Measurements from ENCODE around the gene HMGA1.
A peak's percentile ranks its signal among the peaks of the same experiment; 100 is the strongest.

Gene HMGA1

DNA sequence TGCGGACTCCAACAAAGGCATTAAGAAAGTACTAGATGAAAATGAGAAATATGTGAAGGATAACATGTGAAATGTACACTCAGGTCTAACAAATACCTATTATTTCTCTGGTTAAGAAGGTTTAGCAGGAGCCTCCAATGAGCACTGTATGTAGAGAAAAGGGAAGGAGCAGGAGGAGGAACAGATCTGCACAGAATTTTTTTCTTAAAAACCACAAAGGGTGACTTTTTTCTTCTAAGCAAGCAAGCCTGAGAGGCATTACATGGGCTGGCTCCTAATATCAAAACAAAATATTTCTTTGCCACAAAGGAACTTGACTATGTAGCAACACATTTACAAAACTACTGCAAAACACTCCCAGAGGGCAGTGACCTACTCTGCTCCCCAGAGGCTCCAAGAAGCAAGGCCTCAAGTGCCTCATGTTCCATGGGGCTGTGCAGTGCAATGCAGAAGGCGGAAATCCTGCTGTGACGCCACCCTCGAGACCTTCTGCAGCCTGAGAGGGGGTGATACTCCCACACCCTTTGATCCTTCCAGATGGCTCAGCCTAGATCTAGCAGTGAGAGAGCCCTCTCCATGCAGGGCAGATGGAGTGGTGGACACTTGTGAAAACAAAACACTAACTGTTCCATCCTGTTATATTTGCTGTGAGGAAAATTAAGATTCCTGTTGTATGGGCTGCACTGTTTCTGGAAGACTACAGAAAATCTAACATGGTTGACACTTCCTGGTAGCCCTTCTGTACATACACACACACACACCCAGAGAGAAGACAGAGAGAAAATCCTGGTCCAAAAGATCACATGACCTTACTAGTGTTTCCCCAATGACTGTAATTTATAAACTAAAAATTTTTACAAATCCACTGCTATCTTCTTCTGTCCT is 48.1 kb downstream of the HMGA1 start:
- ChIA-PET CTCF (no interaction called here), POLR2A (no interaction called here)
- no peak for DNase-seq (ENCODE audit: extremely low spot score)
- TF ChIP-seq, protein P1, sequence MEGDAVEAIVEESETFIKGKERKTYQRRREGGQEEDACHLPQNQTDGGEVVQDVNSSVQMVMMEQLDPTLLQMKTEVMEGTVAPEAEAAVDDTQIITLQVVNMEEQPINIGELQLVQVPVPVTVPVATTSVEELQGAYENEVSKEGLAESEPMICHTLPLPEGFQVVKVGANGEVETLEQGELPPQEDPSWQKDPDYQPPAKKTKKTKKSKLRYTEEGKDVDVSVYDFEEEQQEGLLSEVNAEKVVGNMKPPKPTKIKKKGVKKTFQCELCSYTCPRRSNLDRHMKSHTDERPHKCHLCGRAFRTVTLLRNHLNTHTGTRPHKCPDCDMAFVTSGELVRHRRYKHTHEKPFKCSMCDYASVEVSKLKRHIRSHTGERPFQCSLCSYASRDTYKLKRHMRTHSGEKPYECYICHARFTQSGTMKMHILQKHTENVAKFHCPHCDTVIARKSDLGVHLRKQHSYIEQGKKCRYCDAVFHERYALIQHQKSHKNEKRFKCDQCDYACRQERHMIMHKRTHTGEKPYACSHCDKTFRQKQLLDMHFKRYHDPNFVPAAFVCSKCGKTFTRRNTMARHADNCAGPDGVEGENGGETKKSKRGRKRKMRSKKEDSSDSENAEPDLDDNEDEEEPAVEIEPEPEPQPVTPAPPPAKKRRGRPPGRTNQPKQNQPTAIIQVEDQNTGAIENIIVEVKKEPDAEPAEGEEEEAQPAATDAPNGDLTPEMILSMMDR (IDR thresholded peaks at IDR 0.05; ENCODE audit: control extremely low read depth, extremely low read depth, low read depth, missing control alignments): no peak

DNA sequence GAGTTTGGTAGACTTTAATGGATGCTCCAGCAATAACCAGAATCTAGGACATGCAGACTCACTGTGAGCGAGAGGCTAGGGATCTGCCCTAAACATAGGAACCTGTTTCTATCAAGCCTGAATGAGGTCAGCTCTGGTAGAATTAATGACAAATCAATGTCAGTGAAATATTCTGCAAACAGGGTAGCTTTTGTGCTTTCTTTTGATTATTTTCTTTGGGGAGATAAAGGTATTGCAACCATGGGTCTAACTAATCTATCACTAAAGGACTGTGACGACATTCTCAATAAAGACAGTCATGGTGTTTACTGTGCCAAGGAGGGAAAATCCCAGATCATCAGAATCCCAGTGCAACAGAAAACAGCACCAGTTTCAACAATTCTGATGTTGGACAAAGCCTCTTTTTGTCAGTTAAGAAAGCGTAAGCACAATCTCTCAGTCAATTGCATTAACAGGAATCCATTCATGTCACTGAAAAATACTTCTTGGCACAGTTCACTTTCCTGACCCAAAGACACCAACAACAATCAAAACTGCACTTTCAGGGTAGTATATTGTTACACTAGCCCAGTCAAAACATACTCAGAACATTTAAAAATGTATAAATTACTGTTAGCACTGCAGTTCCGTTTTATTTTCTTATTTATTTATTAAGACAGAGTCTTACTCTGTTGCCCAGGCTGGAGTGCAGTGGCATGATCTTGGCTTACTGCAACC is 48.9 kb downstream of the HMGA1 start:
- no peak for DNase-seq (ENCODE audit: extremely low spot score)
- TF ChIP-seq, protein P1 (IDR thresholded peaks at IDR 0.05; ENCODE audit: control extremely low read depth, extremely low read depth, low read depth, missing control alignments): no peak
- CTCF ChIA-PET: no interaction called here
- POLR2A ChIA-PET: no interaction called here

DNA sequence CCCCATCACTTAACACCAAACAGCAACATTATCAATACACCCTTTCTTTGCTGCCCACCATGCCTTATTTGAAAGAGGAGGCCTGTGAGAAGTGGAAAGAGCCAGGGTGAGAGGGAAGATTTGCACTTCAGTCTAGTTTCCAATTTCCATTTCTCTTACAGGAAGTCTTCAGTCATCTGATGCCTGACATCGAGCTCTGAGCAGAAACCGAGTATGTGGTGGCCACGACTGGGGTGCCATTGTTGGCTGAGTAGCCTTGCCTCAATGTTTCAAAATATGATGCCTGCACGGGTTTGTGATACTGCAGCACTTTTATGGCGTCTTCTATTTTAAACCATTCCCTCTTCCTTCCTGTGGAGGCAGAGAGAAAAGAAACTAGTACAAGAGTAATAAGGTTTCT is 51.9 kb downstream of the HMGA1 start:
- TF ChIP-seq, protein P1 (IDR thresholded peaks at IDR 0.05; ENCODE audit: control extremely low read depth, extremely low read depth, low read depth, missing control alignments): no peak
- POLR2A ChIA-PET: no interaction called here
- peak; percentile 46 for DNase-seq (ENCODE audit: extremely low spot score)
- CTCF ChIA-PET: interaction anchor here (1.1 to 2.3 kb wide), 2 partner anchors 9 to 16 kb away, joined by 3 to 6 read pairs; no protein-coding TSS in a partner anchor

DNA sequence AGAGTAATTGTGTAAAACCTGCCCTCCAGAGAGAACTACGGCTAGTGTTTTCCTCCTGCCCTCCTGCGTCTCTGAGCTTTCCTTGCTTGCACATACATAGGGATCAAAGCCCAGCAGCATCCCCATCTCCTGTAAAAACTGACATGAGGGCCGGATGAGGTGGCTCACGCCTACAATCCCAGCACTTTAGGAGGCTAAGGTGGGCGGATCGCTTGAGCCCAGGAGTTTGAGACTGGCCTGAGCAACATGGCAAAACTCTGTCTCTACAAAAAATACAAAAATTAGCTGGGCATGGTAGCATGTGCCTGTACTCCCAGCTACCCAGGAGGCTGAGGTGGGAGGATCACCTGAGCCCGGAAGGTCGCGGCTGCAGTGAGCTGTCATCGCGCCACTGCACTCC is 52.5 kb downstream of the HMGA1 start:
- TF ChIP-seq, protein P1 (IDR thresholded peaks at IDR 0.05; ENCODE audit: control extremely low read depth, extremely low read depth, low read depth, missing control alignments): no peak
- CTCF ChIA-PET: interaction anchor here (1.1 to 3.3 kb wide), 3 partner anchors 8 to 16 kb away, joined by 3 to 14 read pairs (median 6); no protein-coding TSS in a partner anchor
- no peak for DNase-seq (ENCODE audit: extremely low spot score)
- POLR2A ChIA-PET: no interaction called here

DNA sequence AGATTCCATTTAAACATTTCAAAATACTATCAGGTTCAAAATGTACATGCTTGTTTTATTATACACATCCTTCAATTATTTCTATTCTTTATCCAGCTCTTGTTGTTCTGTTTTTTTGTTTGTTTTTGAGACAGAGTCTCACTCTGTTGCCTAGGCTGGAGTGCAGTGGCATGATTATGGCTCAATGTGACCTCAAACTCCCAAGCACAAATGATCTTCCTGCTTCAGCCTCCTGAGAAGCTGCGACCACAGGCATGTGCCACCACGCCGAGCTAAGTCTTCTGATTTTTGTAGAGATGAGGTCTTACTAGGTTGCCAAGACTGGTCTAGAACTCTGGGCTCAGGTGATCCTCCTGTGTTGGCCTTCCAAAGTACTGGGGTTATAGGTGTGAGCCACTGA is 56.3 kb downstream of the HMGA1 start:
- CTCF ChIA-PET: interaction anchor here (1.0 to 1.8 kb wide), 3 partner anchors 11 to 46 kb away, joined by 3 to 6 read pairs (median 4); no protein-coding TSS in a partner anchor

DNA sequence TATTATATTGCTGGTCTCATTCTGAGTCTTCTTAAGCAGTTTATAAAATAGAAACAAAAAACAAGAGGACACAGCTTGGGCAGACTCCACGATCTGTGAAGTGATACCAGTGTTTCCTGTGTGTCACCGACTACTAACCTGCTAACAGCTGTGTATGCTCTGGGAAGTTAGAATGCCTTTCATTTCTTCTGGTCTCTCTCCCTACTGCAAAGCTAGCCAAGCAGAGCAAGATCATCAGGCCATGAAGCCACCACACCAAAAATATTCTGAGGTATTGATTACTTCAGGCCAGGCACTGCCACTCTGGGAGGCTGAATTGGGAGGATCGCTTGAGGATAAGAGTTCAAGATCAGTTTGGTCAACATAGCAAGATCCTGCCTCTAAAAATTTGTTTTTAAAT is 59.0 kb downstream of the HMGA1 start:
- ChIA-PET POLR2A (no interaction called here), CTCF (interaction anchor here (0.7 to 1.5 kb wide), 4 partner anchors 10 to 119 kb away, joined by 3 to 4 read pairs (median 3); no protein-coding TSS in a partner anchor)
- DNase-seq (ENCODE audit: extremely low spot score): peak; percentile 68
- TF ChIP-seq, protein P1 (IDR thresholded peaks at IDR 0.05; ENCODE audit: control extremely low read depth, extremely low read depth, low read depth, missing control alignments): no peak

More for the DNA sequence above, 56.3 kb downstream of the HMGA1 start:
- POLR2A ChIA-PET: interaction anchor here (0.6 kb wide), 1 partner anchor 50 kb away, joined by 4 read pairs; no protein-coding TSS in a partner anchor
- TF ChIP-seq, protein P1 (IDR thresholded peaks at IDR 0.05; ENCODE audit: control extremely low read depth, extremely low read depth, low read depth, missing control alignments): no peak
- DNase-seq (ENCODE audit: extremely low spot score): no peak

Data from GM10248 (cell line).